Activated CD4-positive, alpha-beta T cell treated with anti-CD3 and anti-CD28 coated beads, Interleukin-2, amount 50 U/mL, for 16 hours (primary cell): ENCODE results near the gene CCT6B.
"Not testable (repeated sequence)": the region's sequence is repeated elsewhere in the genome, so short reads cannot be mapped to it uniquely, and the experiment has no call there.

Experiments used
- DNase-seq: peaks from one replicate; pipeline ENCODE4 v3.0.0-alpha.2; 2020

CCT6B gene

DNA sequence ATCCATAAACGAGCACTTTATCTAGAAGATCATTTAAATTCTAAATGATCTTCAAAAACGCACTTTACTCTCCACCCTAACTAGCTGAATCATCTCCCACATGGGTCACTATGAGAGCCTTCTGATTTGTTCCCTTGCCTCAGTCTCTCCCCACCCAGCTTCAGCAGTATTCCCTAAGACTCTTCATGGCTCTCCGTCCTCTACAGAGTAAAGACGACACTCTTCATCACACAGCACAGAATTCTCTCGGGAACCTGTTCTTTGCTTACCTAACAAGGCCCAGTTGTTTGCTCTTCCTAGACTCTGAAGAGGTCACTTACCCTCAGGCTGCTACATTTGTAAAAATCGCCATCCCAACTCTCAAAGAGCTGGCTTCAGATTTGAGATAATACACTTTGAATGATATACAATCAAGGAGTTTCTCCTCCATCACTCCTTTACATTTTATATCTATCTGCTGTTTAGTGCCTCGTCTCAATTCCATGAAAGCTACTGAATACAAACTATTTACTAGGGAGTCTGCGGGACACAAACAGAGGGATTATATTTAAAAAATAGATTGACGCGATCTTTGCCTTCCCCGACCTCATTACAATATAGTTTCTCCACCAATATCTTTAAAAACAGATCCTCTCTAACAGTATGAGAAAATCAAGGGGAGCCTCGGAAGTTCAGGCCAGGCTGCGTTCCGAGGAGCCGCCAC, 18.5 kb upstream of the CCT6B start:
- no peak for DNase-seq

GRCh38 chr17:34979153-34979552, 17.9 kb upstream of the CCT6B start:
- DNase-seq, result no peak

DNA sequence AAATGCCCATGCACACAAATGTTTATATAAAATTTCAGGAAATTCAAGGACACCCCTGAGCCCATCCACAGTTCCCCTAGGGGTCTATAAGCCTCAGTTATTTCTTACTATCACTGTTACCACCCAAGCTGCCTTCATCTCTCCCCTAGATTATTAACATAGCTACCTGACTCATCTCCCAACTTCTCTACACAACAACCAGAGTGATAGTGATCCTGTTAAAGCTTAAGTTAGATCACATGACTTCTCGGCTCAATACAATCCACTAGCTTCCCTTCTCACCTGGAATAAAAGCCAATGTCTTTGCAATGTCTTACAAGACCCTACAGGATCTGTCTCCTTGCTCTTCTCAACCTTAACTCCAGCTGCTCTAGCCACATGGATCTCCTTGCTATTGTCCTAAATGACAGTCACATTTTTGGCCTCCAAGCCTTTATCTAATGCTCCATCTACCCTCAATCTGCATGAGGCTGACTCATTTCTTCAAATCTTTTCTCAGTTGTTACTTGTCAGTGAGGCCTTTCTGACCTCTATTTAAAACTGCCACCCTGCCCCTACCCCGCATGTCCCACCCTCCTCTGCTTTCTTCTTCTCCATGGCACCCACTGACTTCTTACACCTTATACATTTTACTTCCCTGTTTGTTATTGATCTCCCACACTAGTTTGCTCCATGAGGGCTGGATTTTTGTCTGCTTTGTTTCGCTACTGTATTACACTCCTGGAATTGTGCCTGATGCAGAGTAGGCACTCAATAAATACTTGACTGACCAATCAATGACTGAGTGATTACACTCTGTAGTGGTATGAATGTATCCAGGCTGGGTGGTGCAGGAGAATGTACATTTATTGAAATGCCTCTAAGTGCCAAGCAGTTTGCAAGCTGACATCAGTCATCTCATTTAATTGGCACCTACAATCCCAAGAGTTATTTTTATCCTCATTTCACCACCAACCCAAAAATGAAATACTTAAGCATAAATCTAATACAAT, 13.8 kb upstream of the CCT6B start:
- DNase-seq, result peak; percentile 78

GRCh38 chr17:34974179-34974578, 12.9 kb upstream of the CCT6B start:
- DNase-seq, result peak; percentile 49

- no peak for DNase-seq
These were observed 2.8 kb downstream of the CCT6B start for GRCh38 chr17:34958438-34958837.

GRCh38 chr17:34950780-34951179, 10.5 kb downstream of the CCT6B start:
- not testable (repeated sequence) for DNase-seq

GRCh38 chr17:34930283-34930682, 31.0 kb downstream of the CCT6B start:
- no peak for DNase-seq

GRCh38 chr17:34926661-34927060, 34.6 kb downstream of the CCT6B start:
- DNase-seq, result no peak

DNA sequence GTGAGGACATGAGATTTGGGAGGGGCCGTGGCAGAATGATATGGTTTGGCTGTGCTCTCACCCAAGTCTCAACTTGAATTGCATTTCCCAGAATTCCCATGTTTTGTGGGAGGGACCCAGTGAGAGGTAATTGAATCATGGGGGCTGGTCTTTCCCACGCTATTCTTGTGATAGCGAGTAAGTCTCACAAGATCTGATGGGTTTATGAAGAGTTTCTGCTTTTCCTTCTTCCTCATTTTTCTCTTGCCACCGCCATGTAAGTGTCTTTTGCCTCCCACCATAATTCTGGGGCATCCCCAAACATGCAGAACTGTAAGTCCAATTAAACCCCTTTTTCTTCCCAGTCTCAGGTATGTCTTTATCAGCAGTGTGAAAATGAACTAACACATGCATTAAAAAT, 40.6 kb downstream of the CCT6B start:
- no peak for DNase-seq

- DNase-seq, result no peak
These were observed 43.9 kb downstream of the CCT6B start for GRCh38 chr17:34917381-34917780.

DNA sequence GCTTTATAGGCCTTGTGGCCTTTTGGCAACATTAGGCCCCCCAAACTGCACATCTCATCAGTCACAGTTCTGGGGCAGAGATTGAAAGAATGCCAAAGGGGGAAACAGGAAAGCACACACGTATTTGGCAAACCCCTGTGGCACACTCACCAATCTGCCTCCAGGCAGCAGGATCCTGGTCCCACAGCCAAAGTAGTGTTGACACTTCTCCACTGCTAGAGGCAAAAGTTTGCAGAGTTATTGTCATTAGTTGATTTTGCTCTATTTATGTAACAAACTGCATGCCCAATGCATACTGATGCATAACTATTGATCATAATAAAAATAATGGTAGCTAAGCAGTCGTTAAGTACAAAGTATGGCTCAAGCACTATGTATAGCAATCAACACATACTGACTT, 45.1 kb downstream of the CCT6B start:
- DNase-seq, result no peak

- DNase-seq, result no peak
These were observed 48.3 kb downstream of the CCT6B start for GRCh38 chr17:34913001-34913400.

- DNase-seq, result no peak
These were observed 52.2 kb downstream of the CCT6B start for GRCh38 chr17:34909040-34909439.

DNA sequence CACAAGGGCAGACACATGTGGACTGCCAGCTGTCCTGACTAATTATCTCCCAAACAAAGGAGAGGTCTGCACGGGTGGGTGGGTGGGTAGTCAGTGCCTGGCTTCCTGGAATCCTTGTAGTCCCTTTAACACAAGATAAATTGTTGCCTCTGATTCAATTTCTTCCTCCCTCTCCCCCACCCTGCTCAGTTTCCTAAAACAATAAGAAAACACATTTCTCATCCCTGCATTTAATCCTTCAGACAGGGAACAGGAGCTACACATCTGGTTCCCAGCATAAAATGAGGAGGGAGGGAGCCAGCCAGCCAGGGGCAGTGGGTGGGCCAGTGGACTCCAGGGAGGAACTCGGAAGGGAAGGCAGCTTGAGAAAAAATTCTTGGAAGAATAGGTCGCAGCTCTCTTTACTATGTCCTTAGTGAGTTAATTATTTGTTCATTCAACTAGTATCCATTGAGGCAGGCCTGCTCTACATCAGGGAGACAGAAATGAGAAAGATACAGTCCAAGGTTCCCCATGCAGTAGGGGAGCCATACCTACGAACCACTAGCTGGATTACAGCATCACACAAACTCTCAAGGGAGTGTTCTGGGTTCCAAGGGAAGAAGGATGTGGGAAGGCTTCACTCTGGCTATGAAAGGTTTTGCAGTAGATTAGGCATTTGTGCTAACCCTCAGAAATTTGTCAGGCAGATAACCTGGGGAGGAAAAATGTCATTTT, 58.3 kb downstream of the CCT6B start:
- DNase-seq, result no peak

DNA sequence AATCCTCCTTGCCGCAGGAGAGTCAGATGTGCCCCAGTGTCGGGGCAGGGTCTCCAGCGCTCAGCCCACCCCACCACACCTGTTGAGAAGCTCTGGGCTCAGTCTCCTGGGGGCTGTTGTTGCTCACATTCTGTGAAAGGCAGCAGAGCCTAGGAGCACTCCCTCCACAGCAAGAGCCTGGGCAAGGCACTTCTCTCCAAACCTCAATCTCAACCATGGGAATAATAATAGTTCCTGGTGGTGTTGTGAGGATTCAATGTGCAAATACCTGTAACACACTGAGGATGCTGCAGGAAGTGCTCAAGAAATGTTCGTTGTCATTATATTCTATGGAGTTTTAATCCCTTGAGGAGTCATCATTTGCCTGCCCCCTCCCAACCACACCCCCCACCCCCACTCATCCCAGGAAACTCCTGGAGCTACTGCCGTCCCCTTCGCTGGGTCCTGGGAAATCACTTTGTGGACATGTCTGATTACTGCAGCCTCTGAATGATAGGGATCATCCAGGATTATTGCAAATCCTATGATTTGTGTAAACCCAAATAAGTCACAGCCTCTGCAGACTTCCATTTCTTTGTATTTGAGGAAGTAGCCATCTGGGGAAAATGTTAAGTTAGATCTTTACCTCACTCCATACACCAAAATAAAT, 61.5 kb downstream of the CCT6B start:
- DNase-seq, result no peak

GRCh38 chr17:34895383-34895782, 65.9 kb downstream of the CCT6B start:
- DNase-seq, result no peak

GRCh38 chr17:34894964-34895363, 66.3 kb downstream of the CCT6B start:
- no peak for DNase-seq

DNA sequence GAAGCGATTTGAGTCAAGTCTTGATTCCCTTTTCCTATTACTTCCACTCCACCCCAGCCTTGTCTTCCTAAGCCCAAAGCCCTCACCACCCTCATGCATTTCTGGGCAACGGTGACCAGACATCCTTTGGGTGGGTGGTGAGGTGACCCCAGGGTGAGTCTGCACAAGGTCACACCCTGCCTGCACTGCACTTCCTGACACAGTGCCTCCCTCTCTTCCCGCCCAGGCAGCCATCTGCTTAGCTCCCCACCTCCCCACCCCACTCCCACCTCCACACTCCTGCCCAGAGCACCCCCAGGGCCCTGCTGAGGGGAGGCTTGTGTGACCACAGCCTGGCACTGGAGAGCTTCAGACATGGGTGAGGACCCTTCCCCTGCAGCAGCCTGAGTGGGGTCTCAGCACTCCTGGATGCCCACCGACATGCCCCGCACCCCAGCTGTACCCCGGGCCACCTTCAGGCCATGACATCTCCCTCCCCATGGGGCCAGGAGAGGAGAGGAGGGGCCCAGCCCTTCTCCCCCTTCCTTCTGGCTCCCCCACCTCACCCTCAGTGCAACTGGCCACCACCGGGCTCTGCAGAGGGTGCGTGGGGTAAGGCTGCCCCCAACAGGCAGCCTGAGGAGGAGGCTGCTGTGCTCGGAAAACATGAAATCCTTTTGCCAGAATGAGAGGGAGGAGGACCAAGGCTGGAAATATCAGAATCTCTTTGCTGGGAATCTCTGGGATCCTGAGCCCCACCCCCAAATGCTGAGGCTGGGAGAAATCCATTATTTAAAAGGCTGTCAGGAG, 68.6 kb downstream of the CCT6B start:
- DNase-seq, result peak; percentile 29

DNA sequence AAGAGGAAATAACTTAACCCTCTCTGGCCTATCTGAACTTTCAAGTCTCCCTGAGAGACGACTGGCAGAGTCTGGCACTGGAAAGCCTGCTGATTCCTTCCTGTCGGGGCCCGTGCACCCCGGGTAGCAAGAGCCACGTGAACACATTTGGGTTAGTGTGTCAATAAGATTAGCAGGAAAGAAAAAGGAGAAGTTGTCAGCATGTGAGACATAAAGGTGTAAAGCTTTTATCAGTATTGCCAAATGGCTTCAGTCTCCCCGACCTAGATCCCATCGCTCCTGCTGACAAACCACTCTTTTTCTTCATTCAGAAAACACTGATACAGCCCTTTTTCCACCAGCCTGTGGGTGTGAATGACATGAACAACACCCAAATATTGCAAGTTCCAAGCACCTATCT, 74.4 kb downstream of the CCT6B start:
- no peak for DNase-seq

GRCh38 chr17:34885076-34885475, 76.2 kb downstream of the CCT6B start:
- DNase-seq, result no peak

DNA sequence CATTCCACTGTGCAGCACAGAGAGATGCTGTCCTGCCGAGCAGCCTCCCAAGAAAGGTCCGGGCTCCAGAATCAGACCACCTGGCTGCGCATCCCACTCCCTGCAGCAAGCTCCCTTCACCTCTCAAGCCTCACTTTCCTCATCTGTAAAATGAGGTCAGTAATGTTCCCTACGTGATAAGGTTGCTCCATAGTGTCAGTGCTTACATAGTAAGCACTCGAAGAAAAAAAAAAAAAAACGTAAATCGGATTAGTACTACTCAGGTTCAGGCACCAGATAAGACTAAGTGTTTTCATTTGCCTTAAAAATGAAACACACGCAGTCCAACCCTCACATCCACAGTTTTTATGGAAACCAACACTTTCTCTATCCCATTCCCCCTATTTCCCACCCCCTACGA, 76.7 kb downstream of the CCT6B start:
- no peak for DNase-seq
